HEK293 (cell line): ENCODE data around the gene SLC25A26.
A peak's percentile ranks its signal among the peaks of the same experiment; 100 is the strongest.

Experiments used
- CTCF ChIA-PET: fragments of 350-600 bp; formaldehyde crosslinking; extraction: SDS; loops from one replicate; lab custom pipeline; 2021; ENCODE audit warnings: antibody characterized with exemption; lab: Yijun Ruan, JAX
- POLR2A ChIA-PET: fragments of 300-600 bp; formaldehyde crosslinking; extraction: SDS; loops from one replicate; lab custom pipeline; 2020; ENCODE audit warnings: antibody characterized with exemption, inconsistent platforms; lab: Yijun Ruan, JAX
- H3K27ac ChIP-seq: fragments of 200-500 bp; sonication (Bioruptor generic); 2 replicates; pipeline ENCODE4 v1.5.1; 2014; ENCODE audit warnings: low read depth, low read length, control low read depth, inconsistent platforms; ENCODE audit errors: extremely low read depth
- H3K36me3 ChIP-seq, 2 experiments: fragments of 200-500 bp in 1 of 2; sonication (Bioruptor generic) in 1 of 2; 1 replicate in 1 of 2; 2 replicates in 1 of 2; pipeline ENCODE4 v1.5.1; 2014 to 2017; ENCODE audit warnings: inconsistent platforms in 2 of 2, low read length in 2 of 2; ENCODE audit not compliant: control insufficient read depth in 2 of 2, insufficient read depth in 1 of 2
- H3K4me1 ChIP-seq: fragments of 200-500 bp; sonication (Bioruptor generic); 2 replicates; pipeline ENCODE4 v1.5.1; 2014; ENCODE audit warnings: mild to moderate bottlenecking, low read length, inconsistent platforms; ENCODE audit not compliant: control insufficient read depth, insufficient read depth
- H3K4me3 ChIP-seq: 2 replicates; pipeline ENCODE4 v1.5.1; 2011; ENCODE audit warnings: low read depth, mild to moderate bottlenecking, control low read depth, low read length, moderate library complexity
- H3K9me3 ChIP-seq: fragments of 200-500 bp; sonication (Bioruptor generic); 2 replicates; pipeline ENCODE4 v1.5.1; 2014; ENCODE audit warnings: low read depth, low read length, inconsistent platforms; ENCODE audit not compliant: control insufficient read depth, insufficient read depth
- GLIS2 ChIP-seq: fragments of 450-650 bp; formaldehyde crosslinking; IDR thresholded peaks from 2 replicates; pipeline ENCODE4 v1.5.1; 2016; ENCODE audit warnings: missing biosample characterization, missing genetic modification characterization
- KLF7 ChIP-seq: fragments of 450-650 bp; formaldehyde crosslinking; IDR thresholded peaks from 2 replicates; pipeline ENCODE4 v1.5.1; 2016; ENCODE audit warnings: missing biosample characterization, missing genetic modification characterization, borderline replicate concordance
- TCF7L2 ChIP-seq: IDR thresholded peaks from 2 replicates; pipeline ENCODE4 v1.6.1; 2011; ENCODE audit warnings: low read depth, mild to moderate bottlenecking, inconsistent platforms, low read length, moderate library complexity, borderline replicate concordance
- ZFP37 ChIP-seq: fragments of 450-650 bp; formaldehyde crosslinking; IDR thresholded peaks from 2 replicates; pipeline ENCODE4 v1.5.1; 2016; ENCODE audit warnings: missing biosample characterization, missing genetic modification characterization
- ZFP41 ChIP-seq: fragments of 450-650 bp; formaldehyde crosslinking; IDR thresholded peaks from 2 replicates; pipeline ENCODE4 v1.5.1; 2016; ENCODE audit warnings: missing biosample characterization, missing genetic modification characterization, borderline replicate concordance
- ZNF112 ChIP-seq: fragments of 450-650 bp; formaldehyde crosslinking; IDR thresholded peaks from 2 replicates; pipeline ENCODE4 v1.5.0; 2017; ENCODE audit warnings: missing biosample characterization, missing genetic modification characterization
- ZNF169 ChIP-seq: fragments of 450-650 bp; formaldehyde crosslinking; IDR thresholded peaks from 2 replicates; pipeline ENCODE4 v1.5.1; 2016; ENCODE audit warnings: missing biosample characterization, missing genetic modification characterization
- ZNF175 ChIP-seq: fragments of 450-650 bp; formaldehyde crosslinking; IDR thresholded peaks from 2 replicates; pipeline ENCODE4 v1.5.1; 2016; ENCODE audit warnings: missing biosample characterization, missing genetic modification characterization
- ZNF341 ChIP-seq: fragments of 450-650 bp; formaldehyde crosslinking; IDR thresholded peaks from 2 replicates; pipeline ENCODE4; 2016; ENCODE audit warnings: low read depth, missing biosample characterization, missing genetic modification characterization
- ZNF354C ChIP-seq: fragments of 450-650 bp; formaldehyde crosslinking; IDR thresholded peaks from 2 replicates; pipeline ENCODE4 v1.5.1; 2016; ENCODE audit warnings: missing biosample characterization, missing genetic modification characterization, low read depth, borderline replicate concordance
- ZNF416 ChIP-seq: fragments of 450-650 bp; formaldehyde crosslinking; IDR thresholded peaks from 2 replicates; pipeline ENCODE4 v1.5.1; 2016; ENCODE audit warnings: missing biosample characterization, missing genetic modification characterization
- ZNF501 ChIP-seq: fragments of 450-650 bp; formaldehyde crosslinking; IDR thresholded peaks from 2 replicates; pipeline ENCODE4 v1.5.1; 2016; ENCODE audit warnings: missing biosample characterization, missing genetic modification characterization
- ZNF624 ChIP-seq: fragments of 450-650 bp; formaldehyde crosslinking; IDR thresholded peaks from 2 replicates; pipeline ENCODE4 v1.5.1; 2017; ENCODE audit warnings: missing biosample characterization, missing genetic modification characterization
- ZNF626 ChIP-seq: fragments of 450-650 bp; sonication (Bioruptor Pico); formaldehyde crosslinking; IDR thresholded peaks from 2 replicates; pipeline ENCODE4 v1.5.1; 2018; ENCODE audit warnings: missing biosample characterization, missing genetic modification characterization, inconsistent platforms
- ZNF654 ChIP-seq: fragments of 450-650 bp; formaldehyde crosslinking; IDR thresholded peaks from 2 replicates; pipeline ENCODE4 v1.5.1; 2016; ENCODE audit warnings: low read depth, missing biosample characterization, missing genetic modification characterization
- ZNF701 ChIP-seq: fragments of 450-650 bp; formaldehyde crosslinking; IDR thresholded peaks from 2 replicates; pipeline ENCODE4 v1.5.1; 2016; ENCODE audit warnings: missing biosample characterization, missing genetic modification characterization
- TF ChIP-seq, protein P1 (sequence below): fragments of 450-650 bp; formaldehyde crosslinking; IDR thresholded peaks from 2 replicates; pipeline ENCODE4 v1.5.1; 2017; ENCODE audit warnings: missing biosample characterization, missing genetic modification characterization
- TF ChIP-seq, protein P2 (sequence below): fragments of 450-650 bp; formaldehyde crosslinking; IDR thresholded peaks from 2 replicates; pipeline ENCODE4 v1.5.1; 2016; ENCODE audit warnings: missing biosample characterization, missing genetic modification characterization, borderline replicate concordance
- TF ChIP-seq, protein P3 (sequence below): fragments of 450-650 bp; formaldehyde crosslinking; IDR thresholded peaks from 2 replicates; pipeline ENCODE4 v1.5.1; 2017; ENCODE audit warnings: missing biosample characterization, missing genetic modification characterization
- TF ChIP-seq, protein P4 (sequence below): fragments of 450-650 bp; formaldehyde crosslinking; IDR thresholded peaks from 2 replicates; pipeline ENCODE4 v1.5.1; 2017; ENCODE audit warnings: missing biosample characterization, missing genetic modification characterization

SLC25A26 gene

DNA sequence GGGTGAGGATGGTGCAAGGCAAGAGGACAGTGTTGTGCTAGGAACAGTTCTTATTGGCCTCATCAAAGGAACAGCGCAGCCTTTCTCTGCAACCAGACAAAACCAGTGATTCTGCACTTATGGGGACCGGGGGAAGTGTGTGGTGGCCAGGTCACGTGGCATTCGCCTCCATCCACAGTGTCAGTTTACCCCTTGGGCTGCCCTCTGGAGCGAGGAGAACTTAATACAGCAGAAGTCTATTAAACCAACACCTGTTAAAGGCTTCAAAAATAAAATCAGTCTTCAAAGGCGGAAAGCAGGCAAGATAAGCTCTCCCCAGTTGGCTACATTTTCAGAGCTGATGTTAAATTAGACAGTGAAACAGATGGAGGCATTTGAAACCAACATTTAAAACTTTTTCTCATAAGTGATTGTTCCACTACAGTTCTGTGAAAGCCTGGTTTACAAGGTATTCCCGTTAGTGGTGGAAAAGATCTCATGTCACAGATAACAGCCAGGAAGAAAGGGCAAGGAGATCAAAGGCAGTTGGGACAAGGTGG lies 204.8 kb downstream of the SLC25A26 start:
- CTCF ChIA-PET: interaction anchor here (0.6 to 1.3 kb wide), 2 partner anchors 18 to 154 kb away, joined by 3 to 6 read pairs; no protein-coding TSS in a partner anchor
- TF ChIP-seq ZNF501 (tag by site-specific recombination): no peak
- TF ChIP-seq TCF7L2: peak; percentile 41; the same call in 1 of the 2 replicates
- TF ChIP-seq, protein P1, sequence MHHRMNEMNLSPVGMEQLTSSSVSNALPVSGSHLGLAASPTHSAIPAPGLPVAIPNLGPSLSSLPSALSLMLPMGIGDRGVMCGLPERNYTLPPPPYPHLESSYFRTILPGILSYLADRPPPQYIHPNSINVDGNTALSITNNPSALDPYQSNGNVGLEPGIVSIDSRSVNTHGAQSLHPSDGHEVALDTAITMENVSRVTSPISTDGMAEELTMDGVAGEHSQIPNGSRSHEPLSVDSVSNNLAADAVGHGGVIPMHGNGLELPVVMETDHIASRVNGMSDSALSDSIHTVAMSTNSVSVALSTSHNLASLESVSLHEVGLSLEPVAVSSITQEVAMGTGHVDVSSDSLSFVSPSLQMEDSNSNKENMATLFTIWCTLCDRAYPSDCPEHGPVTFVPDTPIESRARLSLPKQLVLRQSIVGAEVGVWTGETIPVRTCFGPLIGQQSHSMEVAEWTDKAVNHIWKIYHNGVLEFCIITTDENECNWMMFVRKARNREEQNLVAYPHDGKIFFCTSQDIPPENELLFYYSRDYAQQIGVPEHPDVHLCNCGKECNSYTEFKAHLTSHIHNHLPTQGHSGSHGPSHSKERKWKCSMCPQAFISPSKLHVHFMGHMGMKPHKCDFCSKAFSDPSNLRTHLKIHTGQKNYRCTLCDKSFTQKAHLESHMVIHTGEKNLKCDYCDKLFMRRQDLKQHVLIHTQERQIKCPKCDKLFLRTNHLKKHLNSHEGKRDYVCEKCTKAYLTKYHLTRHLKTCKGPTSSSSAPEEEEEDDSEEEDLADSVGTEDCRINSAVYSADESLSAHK (tag by site-specific recombination): peak; percentile 30; the same call in 1 of the 2 replicates
- no peak for TF ChIP-seq ZNF112
- no peak for TF ChIP-seq ZFP37
- Histone ChIP-seq H3K4me3 (no peak overlapping the region), H3K36me3 (no peaks in the 10 kb centered on the region), H3K9me3 (no peaks in the 10 kb centered on the region), H3K27ac (no peak overlapping the region), H3K4me1 (peaks cover 5% of the 10 kb centered on the region; the same call in 1 of the 2 replicates)
- POLR2A ChIA-PET: interaction anchor here (0.6 kb wide), 1 partner anchor 135 kb away, joined by 3 read pairs; no protein-coding TSS in a partner anchor

DNA sequence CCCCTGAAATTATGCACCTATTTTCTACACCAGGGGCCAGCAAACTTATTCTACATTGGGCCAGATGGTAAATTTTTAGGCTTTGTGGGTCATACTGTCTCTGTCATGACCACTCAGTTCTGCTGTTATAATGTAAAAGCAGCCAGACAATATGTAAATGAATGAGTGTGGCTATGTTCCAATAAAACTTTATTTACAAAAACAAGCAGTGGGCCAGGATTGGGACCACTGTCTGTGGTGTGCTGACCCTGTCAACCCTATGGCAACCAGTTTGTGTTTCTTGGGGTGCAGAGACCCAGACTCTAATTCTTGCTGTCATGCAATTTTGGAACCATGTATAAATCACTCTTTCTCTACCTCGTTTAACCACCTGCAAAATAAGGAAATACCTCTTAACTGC lies 205.3 kb downstream of the SLC25A26 start:
- peaks cover 5% of the 10 kb centered on the region; the same call in 1 of the 2 replicates for H3K4me1 ChIP-seq
- H3K4me3 ChIP-seq: no peak overlapping the region
- no peak overlapping the region for H3K27ac ChIP-seq
- H3K36me3 ChIP-seq: no peaks in the 10 kb centered on the region
- ChIA-PET CTCF (interaction anchor here (0.5 to 0.8 kb wide), 2 partner anchors 48 to 385 kb away, joined by 3 read pairs; no protein-coding TSS in a partner anchor), POLR2A (no interaction called here)
- TF ChIP-seq KLF7 (tag by site-specific recombination) (no peak), ZNF626 (tag by site-specific recombination) (no peak), ZNF341 (no peak), ZNF701 (tag by site-specific recombination) (no peak), ZNF354C (tag by site-specific recombination) (no peak), ZNF175 (tag by site-specific recombination) (no peak), ZNF416 (tag by site-specific recombination) (no peak), GLIS2 (no peak), ZNF169 (no peak), ZNF624 (no peak), ZFP41 (tag by site-specific recombination) (no peak), ZNF654 (no peak)
- TF ChIP-seq, protein P2, sequence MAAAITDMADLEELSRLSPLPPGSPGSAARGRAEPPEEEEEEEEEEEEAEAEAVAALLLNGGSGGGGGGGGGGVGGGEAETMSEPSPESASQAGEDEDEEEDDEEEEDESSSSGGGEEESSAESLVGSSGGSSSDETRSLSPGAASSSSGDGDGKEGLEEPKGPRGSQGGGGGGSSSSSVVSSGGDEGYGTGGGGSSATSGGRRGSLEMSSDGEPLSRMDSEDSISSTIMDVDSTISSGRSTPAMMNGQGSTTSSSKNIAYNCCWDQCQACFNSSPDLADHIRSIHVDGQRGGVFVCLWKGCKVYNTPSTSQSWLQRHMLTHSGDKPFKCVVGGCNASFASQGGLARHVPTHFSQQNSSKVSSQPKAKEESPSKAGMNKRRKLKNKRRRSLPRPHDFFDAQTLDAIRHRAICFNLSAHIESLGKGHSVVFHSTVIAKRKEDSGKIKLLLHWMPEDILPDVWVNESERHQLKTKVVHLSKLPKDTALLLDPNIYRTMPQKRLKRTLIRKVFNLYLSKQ (tag by site-specific recombination): no peak
- TF ChIP-seq, protein P3, sequence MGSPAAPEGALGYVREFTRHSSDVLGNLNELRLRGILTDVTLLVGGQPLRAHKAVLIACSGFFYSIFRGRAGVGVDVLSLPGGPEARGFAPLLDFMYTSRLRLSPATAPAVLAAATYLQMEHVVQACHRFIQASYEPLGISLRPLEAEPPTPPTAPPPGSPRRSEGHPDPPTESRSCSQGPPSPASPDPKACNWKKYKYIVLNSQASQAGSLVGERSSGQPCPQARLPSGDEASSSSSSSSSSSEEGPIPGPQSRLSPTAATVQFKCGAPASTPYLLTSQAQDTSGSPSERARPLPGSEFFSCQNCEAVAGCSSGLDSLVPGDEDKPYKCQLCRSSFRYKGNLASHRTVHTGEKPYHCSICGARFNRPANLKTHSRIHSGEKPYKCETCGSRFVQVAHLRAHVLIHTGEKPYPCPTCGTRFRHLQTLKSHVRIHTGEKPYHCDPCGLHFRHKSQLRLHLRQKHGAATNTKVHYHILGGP (tag by site-specific recombination): no peak
- TF ChIP-seq, protein P4, sequence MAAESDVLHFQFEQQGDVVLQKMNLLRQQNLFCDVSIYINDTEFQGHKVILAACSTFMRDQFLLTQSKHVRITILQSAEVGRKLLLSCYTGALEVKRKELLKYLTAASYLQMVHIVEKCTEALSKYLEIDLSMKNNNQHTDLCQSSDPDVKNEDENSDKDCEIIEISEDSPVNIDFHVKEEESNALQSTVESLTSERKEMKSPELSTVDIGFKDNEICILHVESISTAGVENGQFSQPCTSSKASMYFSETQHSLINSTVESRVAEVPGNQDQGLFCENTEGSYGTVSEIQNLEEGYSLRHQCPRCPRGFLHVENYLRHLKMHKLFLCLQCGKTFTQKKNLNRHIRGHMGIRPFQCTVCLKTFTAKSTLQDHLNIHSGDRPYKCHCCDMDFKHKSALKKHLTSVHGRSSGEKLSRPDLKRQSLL (tag by site-specific recombination): no peak
- no peaks in the 10 kb centered on the region for H3K9me3 ChIP-seq
